Dendritic cell treated with granulocyte-macrophage colony-stimulating factor and Interleukin-4, amounts not matched to agents 40 ng/mL and 50 ng/mL, for 4 days (primary cell): ENCODE data around the gene KCNG4.

Source experiments
- H3K27ac Mint-ChIP-seq: one replicate; pipeline ENCODE4 v1.8.0; 2022; ENCODE audit warnings: mild to moderate bottlenecking, mixed read lengths
- H3K27me3 Mint-ChIP-seq: one replicate; pipeline ENCODE4 v1.8.0; 2022; ENCODE audit warnings: mild to moderate bottlenecking, mixed read lengths
- H3K36me3 Mint-ChIP-seq: one replicate; pipeline ENCODE4 v1.8.0; 2022; ENCODE audit warnings: low read depth, mixed read lengths
- H3K4me1 Mint-ChIP-seq: one replicate; pipeline ENCODE4 v1.8.0; 2022; ENCODE audit warnings: low read depth, mixed read lengths
- H3K4me3 Mint-ChIP-seq: one replicate; pipeline ENCODE4 v1.8.0; 2022; ENCODE audit warnings: mild to moderate bottlenecking, moderate library complexity, mixed read lengths
- H3K9me3 Mint-ChIP-seq: one replicate; pipeline ENCODE4 v1.8.0; 2022; ENCODE audit warnings: mixed read lengths
- intact Hi-C: fragments of 100-400 bp; cut with micrococcal nuclease; formaldehyde crosslinking; loops from one replicate; pipeline ENCODE4 v1.15.0; 2022

KCNG4 gene

GRCh38 chr16:84176192-84177053, 63.4 kb downstream of the KCNG4 start:
- intact Hi-C loops: loop anchor here (10.0 kb wide), 1 partner anchor 112 kb away; no protein-coding TSS in a partner anchor
- peak overlapping the region; percentile 68 for H3K27ac Mint-ChIP-seq

GRCh38 chr16:84175350-84176081, 64.3 kb downstream of the KCNG4 start:
- Mint-ChIP-seq H3K4me3 (no peak overlapping the region), H3K36me3 (peaks cover 33% of the 10 kb centered on the region), H3K27ac (peak overlapping the region; percentile 68), H3K4me1 (peaks cover 25% of the 10 kb centered on the region), H3K27me3 (peaks cover 7% of the 10 kb centered on the region), H3K9me3 (no peaks in the 10 kb centered on the region)
- intact Hi-C loops: loop anchor here (10.0 kb wide), 1 partner anchor 111 kb away; no protein-coding TSS in a partner anchor

More at GRCh38 chr16:84176192-84177053, 63.4 kb downstream of the KCNG4 start:
- no peaks in the 10 kb centered on the region for H3K9me3 Mint-ChIP-seq
- H3K27me3 Mint-ChIP-seq: peaks cover 7% of the 10 kb centered on the region
- peaks cover 42% of the 10 kb centered on the region for H3K36me3 Mint-ChIP-seq
- H3K4me1 Mint-ChIP-seq: peaks cover 25% of the 10 kb centered on the region
- H3K4me3 Mint-ChIP-seq: no peak overlapping the region

GRCh38 chr16:84174396-84174795, 65.4 kb downstream of the KCNG4 start:
- H3K4me1 Mint-ChIP-seq: peaks cover 25% of the 10 kb centered on the region
- H3K4me3 Mint-ChIP-seq: no peak overlapping the region
- intact Hi-C loops: loop anchor here (10.0 kb wide), 1 partner anchor 110 kb away; no protein-coding TSS in a partner anchor
- peaks cover 13% of the 10 kb centered on the region for H3K27me3 Mint-ChIP-seq
- peaks cover 21% of the 10 kb centered on the region for H3K36me3 Mint-ChIP-seq
- H3K27ac Mint-ChIP-seq: no peak overlapping the region
- no peaks in the 10 kb centered on the region for H3K9me3 Mint-ChIP-seq

GRCh38 chr16:84169765-84170310, 70.0 kb downstream of the KCNG4 start:
- Mint-ChIP-seq H3K4me3 (no peak overlapping the region), H3K27me3 (peaks cover 30% of the 10 kb centered on the region), H3K27ac (no peak overlapping the region), H3K4me1 (no peaks in the 10 kb centered on the region), H3K36me3 (no peaks in the 10 kb centered on the region), H3K9me3 (no peaks in the 10 kb centered on the region)
- intact Hi-C loops: loop anchor here (10.0 kb wide), 1 partner anchor 105 kb away; no protein-coding TSS in a partner anchor
